Nephron (organoid): ENCODE measurements around the gene COL18A1.
A peak's percentile ranks its signal among the peaks of the same experiment; 100 is the strongest.

Source experiments
- H3K27ac Mint-ChIP-seq, 3 experiments: 2 replicates each; pipeline ENCODE4 v1.8.0; 2020; ENCODE audit warnings: mixed read lengths in 3 of 3, mild to moderate bottlenecking in 2 of 3, moderate library complexity in 1 of 3
- H3K27me3 Mint-ChIP-seq: 2 replicates; pipeline ENCODE4 v1.8.0; 2021; ENCODE audit warnings: low read depth, mild to moderate bottlenecking, moderate library complexity, mixed read lengths
- H3K36me3 Mint-ChIP-seq: 2 replicates; pipeline ENCODE4 v1.8.0; 2020; ENCODE audit warnings: low read depth, mixed read lengths
- H3K4me1 Mint-ChIP-seq: 2 replicates; pipeline ENCODE4 v1.8.0; 2020; ENCODE audit warnings: mixed read lengths
- H3K4me3 Mint-ChIP-seq, 3 experiments: 2 replicates each; pipeline ENCODE4 v1.8.0; 2020; ENCODE audit warnings: mild to moderate bottlenecking in 3 of 3, mixed read lengths in 3 of 3, moderate library complexity in 2 of 3
- H3K9me3 Mint-ChIP-seq: 2 replicates; pipeline ENCODE4 v1.8.0; 2020; ENCODE audit warnings: mixed read lengths
- CTCF ChIP-seq, 3 experiments: fragments of 200-600 bp; sonication (generic); IDR thresholded peaks; one replicate each; pipeline ENCODE4 v1.5.0; 2021; ENCODE audit warnings: antibody characterized with exemption in 3 of 3; ENCODE audit not compliant: unreplicated experiment in 3 of 3

The COL18A1 gene

GRCh38 chr21:45533846-45534635 is 129.1 kb downstream of the COL18A1 start:
- Mint-ChIP-seq H3K4me1 (peaks cover 20% of the 10 kb centered on the region), H3K27me3 (no peaks in the 10 kb centered on the region), H3K36me3 (peaks cover 3% of the 10 kb centered on the region), H3K4me3 (peak overlapping the region in 1 of 3 experiments; percentile 35), H3K9me3 (no peaks in the 10 kb centered on the region), H3K27ac (peak overlapping the region; percentile 73 to 82 (median 78))
- TF ChIP-seq CTCF (IDR thresholded peaks at IDR 0.05; ENCODE audit: unreplicated experiment in 3 of 3) = no peak

GRCh38 chr21:45534636-45535331 is 129.8 kb downstream of the COL18A1 start:
- H3K4me3 Mint-ChIP-seq = peak overlapping the region in 2 of 3 experiments; percentile 13 to 37
- peaks cover 20% of the 10 kb centered on the region for H3K4me1 Mint-ChIP-seq
- no peak for TF ChIP-seq CTCF (IDR thresholded peaks at IDR 0.05; ENCODE audit: unreplicated experiment in 3 of 3)

GRCh38 chr21:45535341-45536081 is 130.5 kb downstream of the COL18A1 start:
- peak overlapping the region in 1 of 3 experiments; percentile 37 for H3K4me3 Mint-ChIP-seq
- no peaks in the 10 kb centered on the region for H3K27me3 Mint-ChIP-seq
- H3K9me3 Mint-ChIP-seq = no peaks in the 10 kb centered on the region
- peaks cover 28% of the 10 kb centered on the region for H3K4me1 Mint-ChIP-seq
- H3K36me3 Mint-ChIP-seq = peaks cover 3% of the 10 kb centered on the region
- TF ChIP-seq CTCF (IDR thresholded peaks at IDR 0.05; ENCODE audit: unreplicated experiment in 3 of 3) = no peak
- peak overlapping the region in 2 of 3 experiments; percentile 78 to 82 for H3K27ac Mint-ChIP-seq

More at GRCh38 chr21:45534636-45535331, 129.8 kb downstream of the COL18A1 start:
- Mint-ChIP-seq H3K36me3 (peaks cover 3% of the 10 kb centered on the region), H3K27ac (peak overlapping the region; percentile 73 to 82 (median 78)), H3K27me3 (no peaks in the 10 kb centered on the region), H3K9me3 (no peaks in the 10 kb centered on the region)

- peaks cover 37% of the 10 kb centered on the region for H3K4me1 Mint-ChIP-seq
- H3K36me3 Mint-ChIP-seq = peaks cover 3% of the 10 kb centered on the region
- H3K9me3 Mint-ChIP-seq = no peaks in the 10 kb centered on the region
- H3K27ac Mint-ChIP-seq = peak overlapping the region in 2 of 3 experiments; percentile 41 to 51
- no peaks in the 10 kb centered on the region for H3K27me3 Mint-ChIP-seq
- H3K4me3 Mint-ChIP-seq = no peak overlapping the region
- no peak for TF ChIP-seq CTCF (IDR thresholded peaks at IDR 0.05; ENCODE audit: unreplicated experiment in 3 of 3)
Measured at GRCh38 chr21:45536301-45537081, 131.5 kb downstream of the COL18A1 start.

GRCh38 chr21:45537111-45537745 is 132.3 kb downstream of the COL18A1 start:
- H3K36me3 Mint-ChIP-seq = peaks cover 3% of the 10 kb centered on the region
- TF ChIP-seq CTCF (IDR thresholded peaks at IDR 0.05; ENCODE audit: unreplicated experiment in 3 of 3) = no peak

More at GRCh38 chr21:45537111-45537745, 132.3 kb downstream of the COL18A1 start:
- Mint-ChIP-seq H3K27me3 (no peaks in the 10 kb centered on the region), H3K9me3 (no peaks in the 10 kb centered on the region), H3K4me3 (no peak overlapping the region), H3K27ac (peak overlapping the region in 1 of 3 experiments; percentile 51), H3K4me1 (peaks cover 37% of the 10 kb centered on the region)
